MM.1S (cell line): ENCODE measurements around the gene SEPTIN2.

Source experiments
- CTCF ChIP-seq: fragments of 300-600 bp; sonication (generic); IDR thresholded peaks from 2 replicates; pipeline ENCODE4 v1.5.1; 2016; ENCODE audit warnings: antibody characterized with exemption, low read length, mixed read lengths
- EZH2 ChIP-seq: fragments of 300-600 bp; sonication (generic); optimal IDR thresholded peaks from 2 replicates; pipeline ENCODE3; 2017; ENCODE audit warnings: low read depth, mild to moderate bottlenecking, antibody characterized with exemption, low read length, mixed read lengths
- EZH2phosphoT487 ChIP-seq: fragments of 300-600 bp; sonication (generic); IDR thresholded peaks from 2 replicates; pipeline ENCODE4 v1.6.1; 2018; ENCODE audit warnings: antibody characterized with exemption, low read length

- TF ChIP-seq CTCF = no peak
- TF ChIP-seq EZH2 = no peak
- no peak for TF ChIP-seq EZH2phosphoT487
These were observed 40.5 kb downstream of the SEPTIN2 start, which contains the start of gene FARP2 for GRCh38 chr2:241355983-241356870.
